Sigmoid colon (tissue), 7 donors: Measurements from ENCODE around the gene FLNB. TPM values are rescaled to one million over a fixed set of nuclear protein-coding genes. Genes with fewer than 3 reads are reported as not detected.
A peak's percentile ranks its signal among the peaks of the same experiment; 100 is the strongest.

Experiments used
- DNase-seq: peaks from one replicate; pipeline ENCODE4 v3.0.0-alpha.2; 2019
- H3K27ac ChIP-seq, 4 donors: fragments of 200-600 bp; sonication (generic); one replicate each; pipeline ENCODE4 v1.5.1; 2016 to 2019; ENCODE audit warnings: mild to moderate bottlenecking in 1 of 4
- H3K27me3 ChIP-seq, 3 donors: fragments of 200-600 bp; sonication (generic); one replicate each; pipeline ENCODE4 v1.5.1; 2019; ENCODE audit warnings: mild to moderate bottlenecking in 1 of 3
- H3K36me3 ChIP-seq, 4 donors: fragments of 200-600 bp; sonication (generic); one replicate each; pipeline ENCODE4 v1.5.1; 2016 to 2019
- H3K4me1 ChIP-seq, 4 donors: fragments of 200-600 bp; sonication (generic); one replicate each; pipeline ENCODE4 v1.5.1; 2017 to 2019
- H3K4me3 ChIP-seq, 4 donors: fragments of 200-600 bp; sonication (generic); one replicate each; pipeline ENCODE4 v1.5.1; 2017 to 2019; ENCODE audit warnings: mild to moderate bottlenecking in 2 of 4, moderate library complexity in 1 of 4
- H3K9me3 ChIP-seq, 4 donors: fragments of 200-600 bp in 3 of 4; sonication (generic) in 3 of 4; one replicate each; pipeline versions ENCODE4 v1.5.1 to v1.6.1; 2013 to 2019
- EP300 ChIP-seq, 4 donors: sonication (generic); formaldehyde crosslinking; IDR thresholded peaks; one replicate each; pipeline ENCODE4 v1.6.1; 2017; ENCODE audit warnings: antibody characterized with exemption in 4 of 4
- POLR2A ChIP-seq, 2 donors: fragments of 450-650 bp; IDR thresholded peaks; one replicate each; pipeline ENCODE4 v1.6.1; 2016; ENCODE audit warnings: antibody characterized with exemption in 2 of 2, mild to moderate bottlenecking in 2 of 2, moderate library complexity in 2 of 2
- POLR2AphosphoS5 ChIP-seq, 4 donors: sonication (generic); formaldehyde crosslinking; IDR thresholded peaks; one replicate each; pipeline ENCODE4 v1.6.1; 2017; ENCODE audit warnings: antibody characterized with exemption in 4 of 4
- WGBS, 2 donors: extraction: QIAGEN DNeasy Blood & Tissue Kit; methylation state at CpG; one replicate each; pipeline ENCODE4 v1.1.7; 2013; 5-methylcytosine and 5-hydroxymethylcytosine counted together
- intact Hi-C: fragments of 100-400 bp; cut with DNase I; formaldehyde crosslinking; loops from one replicate; pipeline ENCODE4 v1.15.1; 2023
- polyA plus RNA-seq, 3 donors: library from polyadenylated mRNA; stranded (reverse); fragments of 200-250 nt; gene quantifications; one replicate each; pipeline ENCODE4 v1.2.3, GENCODE V29; 2013
- total RNA-seq, 4 donors: library from RNA; depleted of rRNA; stranded (reverse); fragments of >200 nt; gene quantifications; one replicate each; pipeline ENCODE4 v1.1.0, GENCODE V29; 2016
- TF ChIP-seq, protein P1 (sequence below), 4 experiments: fragments of 450-650 bp in 3 of 4; fragments of 200-600 bp in 1 of 4; IDR thresholded peaks; one replicate each; pipeline ENCODE4 v1.5.1; 2016 to 2019; ENCODE audit warnings: antibody characterized with exemption in 4 of 4, mild to moderate bottlenecking in 3 of 4, moderate library complexity in 2 of 4
- donor health status: healthy with polysubstance abuse.
- donor health status: Bipolar disorder and iron deficiency.
- donor health status: healthy.

FLNB gene
- total and polyA plus RNA-seq, 7 donors, result 51.7 to 277 (median 109) TPM

DNA sequence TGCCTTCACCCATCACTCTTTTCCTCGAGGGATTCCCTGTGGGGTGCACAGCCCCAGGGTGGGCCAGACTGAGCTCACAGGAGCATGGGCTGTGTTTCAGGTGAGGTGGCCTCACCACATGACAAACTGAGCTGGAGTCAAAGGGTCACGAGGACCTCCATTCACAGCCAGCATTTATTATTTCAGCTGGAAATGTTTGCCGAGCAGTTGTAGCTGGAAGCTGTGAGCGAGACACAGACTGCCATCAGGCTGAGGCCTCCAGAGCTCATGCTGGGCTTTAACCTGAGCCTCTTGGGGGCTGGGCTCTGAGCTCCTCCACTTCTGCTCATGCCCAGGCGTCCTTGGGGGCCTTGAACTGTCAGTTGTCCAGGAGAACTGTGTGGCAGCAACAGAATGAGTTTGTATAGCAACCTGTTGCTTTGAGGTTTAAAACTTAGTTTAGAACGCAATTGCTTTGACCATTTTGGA is 57.5 kb downstream of the FLNB start:
- no peaks in the 10 kb centered on the region for H3K27me3 ChIP-seq
- peak overlapping the region; percentile 81 to 93 (median 82) for H3K27ac ChIP-seq
- no peak for DNase-seq
- intact Hi-C loops, result no loop called here
- WGBS, 2 donors, result 65 to 79% methylated on average over 6 of the region's 6 CpGs
- H3K36me3 ChIP-seq, result no peaks in the 10 kb centered on the region
- H3K9me3 ChIP-seq, result no peaks in the 10 kb centered on the region
- TF ChIP-seq, protein P1, sequence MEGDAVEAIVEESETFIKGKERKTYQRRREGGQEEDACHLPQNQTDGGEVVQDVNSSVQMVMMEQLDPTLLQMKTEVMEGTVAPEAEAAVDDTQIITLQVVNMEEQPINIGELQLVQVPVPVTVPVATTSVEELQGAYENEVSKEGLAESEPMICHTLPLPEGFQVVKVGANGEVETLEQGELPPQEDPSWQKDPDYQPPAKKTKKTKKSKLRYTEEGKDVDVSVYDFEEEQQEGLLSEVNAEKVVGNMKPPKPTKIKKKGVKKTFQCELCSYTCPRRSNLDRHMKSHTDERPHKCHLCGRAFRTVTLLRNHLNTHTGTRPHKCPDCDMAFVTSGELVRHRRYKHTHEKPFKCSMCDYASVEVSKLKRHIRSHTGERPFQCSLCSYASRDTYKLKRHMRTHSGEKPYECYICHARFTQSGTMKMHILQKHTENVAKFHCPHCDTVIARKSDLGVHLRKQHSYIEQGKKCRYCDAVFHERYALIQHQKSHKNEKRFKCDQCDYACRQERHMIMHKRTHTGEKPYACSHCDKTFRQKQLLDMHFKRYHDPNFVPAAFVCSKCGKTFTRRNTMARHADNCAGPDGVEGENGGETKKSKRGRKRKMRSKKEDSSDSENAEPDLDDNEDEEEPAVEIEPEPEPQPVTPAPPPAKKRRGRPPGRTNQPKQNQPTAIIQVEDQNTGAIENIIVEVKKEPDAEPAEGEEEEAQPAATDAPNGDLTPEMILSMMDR (IDR thresholded peaks at IDR 0.05), result no peak
- TF ChIP-seq POLR2AphosphoS5 (IDR thresholded peaks at IDR 0.05), result peak in 1 of 4 donors; percentile 6
- H3K4me3 ChIP-seq, result no peak overlapping the region
- peaks cover 0 to 94% (median 91%) of the 10 kb centered on the region in 4 donors for H3K4me1 ChIP-seq

DNA sequence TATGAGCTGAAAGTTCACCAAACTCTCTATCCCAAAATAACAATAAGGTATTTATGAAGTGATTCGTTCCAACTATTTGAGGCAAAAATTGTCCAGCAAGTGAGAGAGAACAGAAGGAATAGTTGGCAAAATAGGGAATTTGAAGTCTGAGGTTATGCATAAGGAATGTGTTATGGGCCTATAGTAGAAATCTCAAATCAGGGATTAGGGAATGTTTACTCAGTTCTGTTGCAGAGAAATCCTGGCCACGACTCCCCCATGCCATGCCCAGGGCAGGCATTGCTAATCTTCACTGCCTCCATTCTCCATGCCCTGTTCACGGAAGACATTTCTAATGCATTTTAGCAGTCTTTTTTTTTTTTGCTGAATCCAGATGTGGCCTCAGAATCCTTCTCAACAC is 58.6 kb downstream of the FLNB start:
- TF ChIP-seq EP300 (IDR thresholded peaks at IDR 0.05) (no peak), POLR2A (IDR thresholded peaks at IDR 0.05) (no peak), POLR2AphosphoS5 (IDR thresholded peaks at IDR 0.05) (no peak)
- TF ChIP-seq, protein P1 (IDR thresholded peaks at IDR 0.05), result no peak
- Histone ChIP-seq H3K4me1 (peaks cover 0 to 95% (median 91%) of the 10 kb centered on the region in 4 donors), H3K27ac (peak overlapping the region; percentile 81 to 93 (median 82)), H3K4me3 (no peak overlapping the region), H3K27me3 (no peaks in the 10 kb centered on the region), H3K9me3 (no peaks in the 10 kb centered on the region), H3K36me3 (no peaks in the 10 kb centered on the region)
- no peak for DNase-seq
- intact Hi-C loops, result no loop called here
- WGBS, 2 donors, result 57 to 60% methylated on average over 3 of the region's 3 CpGs

DNA sequence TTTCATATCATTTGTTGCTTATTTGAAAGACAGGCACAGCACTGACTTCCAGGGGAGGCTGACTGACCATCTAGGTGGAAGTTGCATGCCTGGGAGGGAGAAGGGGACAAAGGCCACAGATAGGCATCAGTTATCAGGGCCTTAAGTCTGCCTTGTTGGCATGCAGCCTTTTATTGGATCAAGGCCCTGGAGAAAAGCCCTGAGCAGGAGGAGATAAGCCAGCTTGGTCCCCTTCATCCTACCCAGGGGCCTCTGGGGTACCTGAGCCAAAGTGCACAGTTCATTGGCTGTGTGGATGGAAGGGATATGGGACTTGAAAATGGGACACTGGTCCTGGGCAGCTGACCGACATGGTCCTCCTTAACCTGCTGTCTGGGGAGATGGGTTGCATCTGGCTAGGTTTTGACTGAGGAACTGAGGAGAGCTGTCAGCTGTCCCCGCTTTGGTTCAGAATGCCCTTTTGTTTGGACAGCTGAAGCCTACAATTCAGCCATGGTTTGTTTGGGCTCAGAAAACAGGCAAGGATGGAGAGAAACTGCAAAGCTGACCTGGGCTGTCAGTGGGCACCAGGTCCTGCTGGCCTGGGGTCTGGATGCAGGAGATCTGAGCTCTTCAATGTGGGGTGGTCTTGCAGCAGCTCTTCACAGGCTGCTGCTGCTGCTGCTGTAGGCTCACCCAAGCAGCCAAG is 60.0 kb downstream of the FLNB start:
- Histone ChIP-seq H3K4me1 (peaks cover 0 to 95% (median 91%) of the 10 kb centered on the region in 4 donors), H3K27ac (peak overlapping the region; percentile 81 to 93 (median 82))
- intact Hi-C loops, result no loop called here

DNA sequence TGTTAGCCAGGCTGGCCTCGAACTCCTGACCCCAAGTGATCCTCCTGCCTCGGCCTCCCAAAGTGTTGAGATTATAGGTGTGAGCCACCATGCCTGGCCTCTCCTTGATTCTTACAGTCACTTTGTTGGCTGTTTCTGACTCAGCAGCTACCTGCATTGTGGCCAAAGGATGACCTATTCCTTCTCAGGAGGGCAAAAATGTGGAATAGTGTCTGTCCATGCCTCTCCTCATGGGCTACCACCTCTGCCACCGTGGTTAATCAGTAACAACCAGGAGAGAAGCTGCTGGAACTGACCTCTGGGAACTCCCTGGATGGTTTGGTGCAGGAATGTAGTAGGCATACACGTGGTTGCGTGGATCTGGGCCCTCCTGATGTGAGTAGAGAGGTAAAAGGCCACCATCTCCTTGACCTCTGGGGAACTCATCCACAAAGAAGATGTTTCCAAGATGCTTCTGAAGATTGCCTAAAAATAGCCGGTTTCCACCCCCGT is 63.3 kb downstream of the FLNB start:
- no peak for TF ChIP-seq EP300 (IDR thresholded peaks at IDR 0.05)
- TF ChIP-seq, protein P1 (IDR thresholded peaks at IDR 0.05), result no peak
- no peak for TF ChIP-seq POLR2A (IDR thresholded peaks at IDR 0.05)
- no peak for TF ChIP-seq POLR2AphosphoS5 (IDR thresholded peaks at IDR 0.05)
- no peaks in the 10 kb centered on the region for H3K9me3 ChIP-seq
- DNase-seq, result no peak
- H3K27ac ChIP-seq, result peak overlapping the region; percentile 69 to 93 (median 81)
- H3K4me3 ChIP-seq, result no peak overlapping the region
- intact Hi-C loops, result loop anchor here (2.0 kb wide), 1 partner anchor 61 kb away; no protein-coding TSS in a partner anchor
- H3K4me1 ChIP-seq, result peaks cover 0 to 93% (median 86%) of the 10 kb centered on the region in 4 donors
- H3K36me3 ChIP-seq, result peaks cover 0 to under 1% (median 0%) of the 10 kb centered on the region in 4 donors
- WGBS, 2 donors, result 54 to 77% methylated on average over 7 of the region's 7 CpGs
- no peaks in the 10 kb centered on the region for H3K27me3 ChIP-seq

More for the DNA sequence above, 60.0 kb downstream of the FLNB start:
- H3K4me3 ChIP-seq, result no peak overlapping the region
- no peaks in the 10 kb centered on the region for H3K27me3 ChIP-seq
- DNase-seq, result no peak
- no peaks in the 10 kb centered on the region for H3K36me3 ChIP-seq
- H3K9me3 ChIP-seq, result no peaks in the 10 kb centered on the region
- TF ChIP-seq EP300 (IDR thresholded peaks at IDR 0.05) (no peak), POLR2A (IDR thresholded peaks at IDR 0.05) (no peak)
- TF ChIP-seq, protein P1 (IDR thresholded peaks at IDR 0.05), result no peak
- WGBS, 2 donors, result 72 to 75% methylated on average over 2 of the region's 2 CpGs
